NT2/D1 (cell line): ENCODE measurements around the gene ARL15.

Experiments
- DNase-seq: peaks from one replicate; pipeline ENCODE4 v3.0.0-alpha.2; 2011; ENCODE audit warnings: low read depth, low spot score
- H3K27me3 ChIP-seq: 2 replicates; pipeline ENCODE4 v1.6.0; 2011; ENCODE audit warnings: mild to moderate bottlenecking; ENCODE audit not compliant: insufficient read length, insufficient read depth
- H3K36me3 ChIP-seq: 2 replicates; pipeline ENCODE4 v1.6.1; 2011; ENCODE audit warnings: mild to moderate bottlenecking, low read length, mixed read lengths; ENCODE audit not compliant: insufficient read depth, insufficient read length
- H3K4me1 ChIP-seq: 2 replicates; pipeline ENCODE4 v1.5.1; 2011; ENCODE audit not compliant: insufficient read depth, insufficient read length
- H3K4me3 ChIP-seq: 2 replicates; pipeline ENCODE4 v1.5.1; 2011; ENCODE audit warnings: low read depth; ENCODE audit not compliant: insufficient read length
- H3K9ac ChIP-seq: 2 replicates; pipeline ENCODE4 v1.6.0; 2011; ENCODE audit warnings: low read depth; ENCODE audit not compliant: insufficient read length
- H3K9me3 ChIP-seq: 2 replicates; pipeline ENCODE4 v1.5.1; 2011; ENCODE audit warnings: mild to moderate bottlenecking, low read length; ENCODE audit not compliant: insufficient read depth
- SUZ12 ChIP-seq: IDR thresholded peaks from 2 replicates; pipeline ENCODE4 v1.6.1; 2011; ENCODE audit not compliant: insufficient read length, insufficient read depth; ENCODE audit errors: extremely low read depth
- YY1 ChIP-seq: IDR thresholded peaks from 2 replicates; pipeline ENCODE4 v1.6.1; 2011; ENCODE audit not compliant: insufficient read length, insufficient read depth
- ZNF274 ChIP-seq: IDR thresholded peaks from 2 replicates; pipeline ENCODE4 v1.6.1; 2011; ENCODE audit warnings: mild to moderate bottlenecking, low read depth, low read length

ARL15 gene

GRCh38 chr5:54178991-54179390 is 131.4 kb downstream of the ARL15 start:
- no peaks in the 10 kb centered on the region for H3K27me3 ChIP-seq
- H3K4me1 ChIP-seq, result no peaks in the 10 kb centered on the region
- no peak overlapping the region for H3K4me3 ChIP-seq
- TF ChIP-seq SUZ12, result no peak
- no peak for TF ChIP-seq YY1
- no peak for TF ChIP-seq ZNF274
- DNase-seq, result no peak
- H3K36me3 ChIP-seq, result no peaks in the 10 kb centered on the region
- H3K9ac ChIP-seq, result no peak overlapping the region
- no peaks in the 10 kb centered on the region for H3K9me3 ChIP-seq

- Histone ChIP-seq H3K4me1 (no peaks in the 10 kb centered on the region), H3K9ac (no peak overlapping the region), H3K27me3 (no peaks in the 10 kb centered on the region), H3K4me3 (no peak overlapping the region), H3K36me3 (no peaks in the 10 kb centered on the region), H3K9me3 (no peaks in the 10 kb centered on the region)
- no peak for DNase-seq
- TF ChIP-seq YY1 (no peak), SUZ12 (no peak), ZNF274 (no peak)
These were observed 132.2 kb downstream of the ARL15 start for GRCh38 chr5:54178207-54178606.

- no peak overlapping the region for H3K9ac ChIP-seq
- H3K36me3 ChIP-seq, result no peaks in the 10 kb centered on the region
- TF ChIP-seq ZNF274 (no peak), YY1 (no peak), SUZ12 (no peak)
- DNase-seq, result no peak
- H3K9me3 ChIP-seq, result no peaks in the 10 kb centered on the region
- H3K4me3 ChIP-seq, result no peak overlapping the region
- H3K4me1 ChIP-seq, result no peaks in the 10 kb centered on the region
- H3K27me3 ChIP-seq, result no peaks in the 10 kb centered on the region
These were observed 133.3 kb downstream of the ARL15 start for GRCh38 chr5:54177058-54177457.

GRCh38 chr5:54176066-54176830 is 134.1 kb downstream of the ARL15 start:
- Histone ChIP-seq H3K4me1 (no peaks in the 10 kb centered on the region), H3K36me3 (no peaks in the 10 kb centered on the region), H3K27me3 (no peaks in the 10 kb centered on the region), H3K9ac (no peak overlapping the region), H3K9me3 (no peaks in the 10 kb centered on the region), H3K4me3 (no peak overlapping the region)
- TF ChIP-seq YY1 (no peak), SUZ12 (no peak), ZNF274 (no peak)
- DNase-seq, result no peak

GRCh38 chr5:54173251-54173650 is 137.1 kb downstream of the ARL15 start:
- no peak overlapping the region for H3K9ac ChIP-seq
- no peaks in the 10 kb centered on the region for H3K9me3 ChIP-seq
- H3K36me3 ChIP-seq, result peaks cover 2% of the 10 kb centered on the region
- no peaks in the 10 kb centered on the region for H3K27me3 ChIP-seq
- no peak for DNase-seq
- H3K4me1 ChIP-seq, result no peaks in the 10 kb centered on the region
- TF ChIP-seq SUZ12 (no peak), ZNF274 (no peak), YY1 (no peak)
- H3K4me3 ChIP-seq, result no peak overlapping the region

- H3K4me3 ChIP-seq, result no peak overlapping the region
- TF ChIP-seq SUZ12 (no peak), YY1 (no peak), ZNF274 (no peak)
- no peak overlapping the region for H3K9ac ChIP-seq
These were observed 138.6 kb downstream of the ARL15 start for GRCh38 chr5:54171645-54172384.

GRCh38 chr5:54165687-54166086 is 144.7 kb downstream of the ARL15 start:
- no peak for DNase-seq
- TF ChIP-seq SUZ12 (no peak), ZNF274 (no peak), YY1 (no peak)
- H3K4me1 ChIP-seq, result no peaks in the 10 kb centered on the region
- H3K36me3 ChIP-seq, result no peaks in the 10 kb centered on the region
- H3K4me3 ChIP-seq, result no peak overlapping the region
- no peak overlapping the region for H3K9ac ChIP-seq
- H3K9me3 ChIP-seq, result no peaks in the 10 kb centered on the region
- no peaks in the 10 kb centered on the region for H3K27me3 ChIP-seq

More at GRCh38 chr5:54171645-54172384, 138.6 kb downstream of the ARL15 start:
- H3K9me3 ChIP-seq, result no peaks in the 10 kb centered on the region
- no peaks in the 10 kb centered on the region for H3K27me3 ChIP-seq
- no peak for DNase-seq
- H3K36me3 ChIP-seq, result peaks cover 2% of the 10 kb centered on the region
- no peaks in the 10 kb centered on the region for H3K4me1 ChIP-seq
